HT-29 (cell line): ENCODE results near the gene RINL. TPM values are rescaled to one million over a fixed set of nuclear protein-coding genes. Genes with fewer than 3 reads are reported as not detected.

Experiments used
- DNase-seq: peaks from one replicate; pipeline ENCODE4 v3.0.0-alpha.2; 2015; ENCODE audit warnings: low spot score
- total RNA-seq: library from RNA; depleted of rRNA; stranded (reverse); fragments of >200 nt; shearing (Covaris generic); gene quantifications from 2 replicates; pipeline ENCODE4 v1.2.3, GENCODE V29; 2014

Gene RINL
- total RNA-seq, 1 experiment from 2014 or later: 13.1 TPM

DNA sequence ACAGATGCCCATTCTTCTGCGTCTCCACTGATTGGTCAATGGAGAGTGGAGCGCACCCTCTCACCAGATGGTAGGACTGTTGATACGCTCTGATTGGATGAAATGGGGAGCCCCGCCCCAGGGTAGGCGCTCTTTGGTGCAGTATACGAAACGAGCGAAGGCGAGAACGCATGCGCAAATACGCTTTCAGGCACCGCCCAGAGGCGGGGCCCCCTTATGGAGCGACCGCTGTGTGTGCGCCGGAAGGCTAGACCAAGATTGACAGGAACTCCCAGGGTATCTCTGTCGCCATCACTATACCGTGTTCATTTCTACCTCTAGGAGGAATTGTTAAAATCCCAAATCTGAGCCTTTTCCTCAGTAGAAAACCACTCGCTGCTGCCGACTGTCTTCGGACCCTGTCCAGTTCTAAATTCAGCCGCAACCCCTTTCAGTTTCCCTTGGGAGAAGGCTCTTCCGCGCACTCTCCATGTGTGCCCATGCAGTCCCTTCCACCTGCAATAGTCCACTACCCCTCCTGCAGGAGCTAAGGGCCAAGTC, 27.6 kb downstream of the RINL start:
- peak; percentile 100 for DNase-seq

DNA sequence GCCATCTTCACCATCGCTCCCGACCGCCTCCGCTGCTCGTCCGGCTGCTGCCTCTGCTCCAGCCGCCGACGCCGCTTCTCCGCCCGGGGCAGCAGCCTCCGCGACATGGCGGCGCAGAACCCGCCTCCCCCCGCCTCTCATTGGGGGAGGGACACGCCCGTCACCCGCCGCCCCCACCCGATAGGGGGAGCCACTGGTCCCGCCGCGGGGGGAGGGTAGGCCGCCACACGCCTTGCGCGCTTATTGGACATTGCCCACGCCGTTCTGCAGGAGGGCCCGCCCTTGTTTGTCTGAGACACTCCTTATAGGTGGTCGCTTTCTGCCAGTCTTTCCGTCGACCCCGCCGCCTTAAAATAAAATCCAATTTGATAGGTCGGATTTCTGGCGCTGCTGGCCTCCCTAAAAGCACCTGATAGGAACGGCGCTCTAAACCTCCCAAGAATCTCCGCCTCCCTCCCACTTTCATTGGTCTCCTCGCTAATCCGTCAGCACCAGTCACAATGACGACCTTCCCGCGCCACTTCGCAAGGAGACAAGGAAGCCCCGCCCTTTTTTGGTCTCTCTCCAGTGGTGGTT, 28.1 kb downstream of the RINL start, which contains the start of gene HNRNPL:
Gene HNRNPL, minus strand, starts transcription at position 127 of the 576 bp plus-strand sequence. Its CDS starts 20 bp downstream, at position 107.
- peak; percentile 100 for DNase-seq

DNA sequence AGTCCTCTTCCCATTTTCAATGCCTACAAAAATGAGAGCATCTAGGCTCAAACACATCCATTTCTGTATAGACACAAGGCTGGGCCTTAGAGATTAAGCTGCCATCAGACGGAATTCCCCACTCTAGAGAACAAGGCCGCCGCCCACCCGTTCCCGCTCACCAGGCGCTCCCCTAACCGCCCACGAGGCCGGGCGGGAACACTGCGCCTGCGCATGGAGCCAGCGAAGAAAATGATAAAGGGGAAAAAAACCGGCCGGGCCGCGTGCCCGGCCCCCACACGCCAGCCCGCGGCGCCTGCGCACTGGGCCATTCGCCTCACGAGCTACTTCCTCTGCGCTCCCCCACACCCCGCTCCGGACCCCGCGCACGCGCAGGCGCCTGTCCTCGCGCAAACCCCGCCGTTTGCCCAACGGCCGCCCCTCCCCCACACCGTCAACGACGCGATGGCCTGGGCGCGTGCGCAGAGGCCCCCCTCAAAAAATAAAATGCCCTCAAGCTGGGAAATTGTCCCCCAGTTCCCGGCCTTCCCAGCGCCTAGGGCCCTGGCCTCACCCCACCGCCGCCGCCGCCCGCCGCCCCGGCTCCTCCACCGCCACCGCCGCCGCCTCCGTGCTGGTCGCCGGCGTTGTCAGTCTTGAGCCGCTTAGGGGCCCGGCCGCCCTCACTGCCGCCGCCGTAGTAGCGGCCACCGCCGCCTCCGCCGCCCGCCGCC, 28.8 kb downstream of the RINL start:
- peak; percentile 100 for DNase-seq

DNA sequence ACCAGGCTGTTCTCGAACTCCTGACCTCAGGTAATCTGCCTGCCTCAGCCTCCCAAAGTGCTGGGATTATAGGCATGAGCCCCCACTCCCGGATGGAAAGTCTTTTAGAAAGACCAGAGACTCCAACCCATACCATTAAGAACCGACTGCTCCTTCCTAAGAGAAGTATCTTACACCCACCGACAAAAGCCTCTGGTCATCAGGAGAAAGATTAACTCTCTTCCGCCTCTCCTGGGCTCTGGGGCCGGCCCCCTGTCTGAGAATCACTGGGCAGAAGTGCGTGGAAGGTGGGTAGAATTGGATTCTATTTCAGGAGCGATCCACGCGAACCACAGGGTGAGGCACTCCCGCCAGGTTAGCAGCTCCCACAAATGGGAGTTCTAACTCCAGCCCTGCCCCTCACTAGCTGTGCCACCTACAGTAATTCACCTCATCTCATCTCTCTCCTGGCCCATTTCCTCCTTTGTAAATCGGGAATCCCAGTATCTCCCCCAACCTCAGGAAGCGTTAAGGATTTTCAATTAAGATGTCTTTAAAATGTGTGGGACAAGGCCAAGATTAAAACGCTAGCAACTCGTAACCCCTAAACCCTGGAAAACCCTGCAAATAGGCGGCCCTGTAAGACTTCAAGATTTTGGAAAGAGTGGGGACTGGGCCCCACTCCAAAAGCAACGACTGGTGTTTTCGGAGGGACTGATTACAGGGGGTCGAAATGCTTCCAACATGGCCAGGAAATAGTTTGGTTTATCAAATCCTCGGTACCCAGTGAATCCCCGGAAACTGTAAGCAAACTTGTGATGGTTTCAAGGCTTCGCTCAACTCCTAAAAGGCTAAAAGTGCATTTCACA, 29.6 kb downstream of the RINL start:
- peak; percentile 42 for DNase-seq

DNA sequence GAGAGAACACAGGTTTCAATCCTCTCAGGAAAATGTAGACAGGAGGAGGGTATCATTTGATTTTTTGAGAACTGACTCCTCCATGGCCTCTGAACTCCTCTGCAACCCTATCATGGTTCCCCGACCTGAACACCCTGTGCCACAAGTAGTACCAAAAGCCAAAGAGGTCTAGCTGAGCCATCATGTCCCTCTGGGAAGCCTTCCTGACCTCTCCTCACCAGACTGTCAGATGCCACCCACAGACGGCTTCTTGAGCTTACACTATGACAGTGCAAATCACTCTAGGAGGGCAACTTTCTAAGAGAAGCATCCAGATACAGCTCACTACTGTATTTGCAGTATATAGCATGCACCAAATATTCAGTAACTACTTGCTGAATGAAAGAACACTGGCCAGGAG, 32.0 kb downstream of the RINL start:
- no peak for DNase-seq

DNA sequence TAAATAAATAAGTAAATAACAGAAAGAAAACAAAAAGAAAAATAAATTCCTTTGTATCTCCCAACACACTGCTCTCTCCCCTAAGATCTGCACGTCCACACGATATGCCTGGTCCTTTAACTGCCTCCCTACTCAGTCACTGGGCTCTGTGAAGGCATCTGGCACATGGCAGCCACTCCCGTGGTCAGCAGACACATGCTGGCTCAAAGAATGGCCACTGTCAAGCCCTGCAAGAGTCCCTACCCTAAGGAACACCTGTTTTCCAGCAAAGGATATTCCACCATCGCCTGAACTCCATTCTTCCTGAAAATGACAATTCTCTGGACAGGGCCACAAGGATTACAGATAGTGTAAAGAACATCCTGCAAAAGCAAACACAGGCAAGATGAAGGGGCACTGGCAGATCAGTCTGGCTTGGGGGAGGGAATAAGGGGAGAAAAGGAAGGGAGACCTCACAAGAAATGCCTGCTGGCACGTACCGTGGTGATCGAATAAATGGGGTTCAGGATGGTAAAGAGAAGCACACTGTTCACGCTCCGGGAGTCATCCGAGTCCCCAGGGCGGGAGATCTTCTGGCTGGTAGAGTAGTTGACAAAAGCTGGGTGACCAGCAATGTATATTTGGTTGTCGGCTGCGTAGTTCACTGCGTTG, 32.6 kb downstream of the RINL start:
- DNase-seq: no peak

DNA sequence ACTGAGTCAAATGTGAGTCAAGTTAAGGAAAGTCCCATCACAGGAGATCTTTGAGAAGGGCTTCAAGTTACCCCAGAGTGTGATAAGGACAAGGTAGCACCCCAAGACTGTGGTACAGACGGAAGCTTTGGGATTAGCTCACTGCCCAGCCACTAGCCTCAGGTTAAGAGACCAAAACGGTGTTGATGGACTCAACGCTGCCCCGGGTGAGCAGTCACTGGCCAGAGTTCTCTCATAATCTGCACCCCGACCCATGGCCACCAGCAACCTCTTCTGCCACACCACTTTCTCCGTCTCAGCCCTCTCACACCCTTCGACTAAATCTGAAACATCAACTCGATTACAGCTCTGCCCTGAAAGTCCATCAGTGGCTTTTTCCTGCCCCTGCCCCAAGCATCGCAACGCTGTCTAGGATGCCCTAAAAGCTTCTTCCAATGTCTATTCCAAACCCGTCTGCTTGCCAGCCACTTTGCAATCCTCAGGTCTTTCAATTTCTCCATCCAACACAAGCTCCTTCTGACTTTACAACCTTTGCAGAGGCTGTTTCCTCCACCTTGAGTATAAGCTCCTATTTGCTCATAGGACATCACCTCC, 33.9 kb downstream of the RINL start:
- DNase-seq: no peak

DNA sequence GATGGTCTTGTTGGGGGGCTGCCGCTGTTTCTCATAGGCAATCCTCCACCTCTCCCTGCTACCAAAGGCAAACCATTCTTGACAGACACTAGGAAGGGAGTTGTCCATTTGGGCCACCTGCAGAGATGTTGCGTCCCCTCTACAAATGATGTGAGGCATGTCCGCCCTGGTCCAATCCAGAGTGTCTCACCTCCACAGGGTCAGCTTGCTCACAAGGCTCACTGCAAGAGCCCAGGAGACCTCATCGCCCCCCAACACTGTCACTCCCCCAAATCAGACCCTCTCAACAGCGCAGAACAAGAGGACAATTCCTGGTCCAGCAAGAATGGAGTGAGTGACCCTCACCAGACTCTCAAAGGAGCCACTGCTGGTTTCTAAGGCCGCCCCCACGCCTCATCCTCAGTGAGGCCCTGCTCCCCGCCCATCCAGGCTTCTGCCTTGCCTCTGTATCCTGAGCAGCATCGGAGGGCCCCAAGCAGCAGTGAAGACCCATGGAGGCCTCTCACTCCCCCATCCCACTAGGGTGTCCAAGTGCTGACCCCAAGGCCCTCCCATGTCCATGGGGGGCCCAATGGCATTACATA, 34.8 kb downstream of the RINL start:
- no peak for DNase-seq

DNA sequence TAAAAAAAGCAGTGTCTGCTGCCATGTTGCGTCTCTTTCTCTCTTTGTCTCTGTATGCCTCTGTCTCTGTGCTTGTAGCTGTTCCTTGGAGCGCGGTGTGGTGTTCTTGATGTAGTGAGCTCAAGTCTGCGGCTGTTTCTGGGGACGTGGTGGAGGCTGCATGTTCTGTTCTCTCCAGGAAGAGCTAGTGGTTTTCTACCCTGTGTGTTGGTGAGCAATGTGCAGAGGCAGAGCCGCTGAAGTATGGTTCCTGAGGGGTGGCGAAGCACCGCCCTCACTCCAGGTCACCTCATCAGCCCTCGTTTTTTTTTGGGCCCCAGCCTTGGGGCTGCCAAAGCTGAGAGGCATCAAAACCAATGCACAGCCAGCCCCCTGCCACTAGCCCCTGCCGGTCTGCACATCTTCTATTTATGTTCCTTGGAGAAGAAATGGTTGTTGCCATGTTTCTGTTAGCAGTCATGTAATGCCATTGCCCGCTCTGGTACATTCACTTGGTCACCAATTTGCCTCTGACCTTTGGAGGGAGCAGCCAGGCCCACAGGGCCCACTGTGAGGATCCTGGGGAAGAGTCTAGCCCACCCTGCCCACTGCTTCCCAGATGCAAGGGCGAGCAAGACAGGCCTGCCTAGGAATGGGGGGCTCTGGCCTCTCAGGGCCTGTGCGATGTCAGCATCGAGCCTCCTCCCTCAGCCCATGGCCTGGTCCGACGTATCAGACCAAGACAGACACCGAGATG, 35.5 kb downstream of the RINL start:
- DNase-seq: no peak

DNA sequence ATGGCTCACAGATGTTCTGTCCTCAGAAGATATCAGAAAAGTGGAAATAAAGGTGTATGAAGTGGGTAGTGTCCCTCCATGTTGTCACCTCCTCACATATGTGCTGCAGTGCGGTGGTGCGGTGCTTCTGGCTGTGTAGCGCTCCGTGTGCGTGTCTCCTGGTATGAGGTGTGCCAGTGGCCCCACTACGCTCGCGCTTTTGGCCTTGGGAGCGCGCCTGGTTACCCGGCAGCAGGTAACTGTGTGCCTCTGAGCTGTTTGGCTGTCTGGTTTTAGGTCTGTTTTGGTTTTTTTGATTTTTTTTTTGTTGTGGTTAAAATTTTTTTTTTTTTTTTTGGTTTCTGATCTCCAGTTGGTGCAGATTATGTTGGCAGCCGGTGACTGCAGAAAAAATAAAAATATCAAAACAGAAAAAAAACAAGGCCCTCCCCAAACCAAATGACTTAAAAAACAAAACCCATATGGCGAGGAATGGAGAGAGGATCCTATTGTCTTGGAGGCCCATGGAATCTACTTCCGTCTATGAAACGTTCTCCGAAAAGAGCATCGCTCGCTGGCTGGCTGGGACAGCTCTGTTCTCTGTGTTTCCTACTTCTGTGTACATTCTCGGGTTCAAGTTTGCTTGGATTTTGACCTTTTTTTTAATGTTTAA, 36.2 kb downstream of the RINL start:
- DNase-seq: no peak

DNA sequence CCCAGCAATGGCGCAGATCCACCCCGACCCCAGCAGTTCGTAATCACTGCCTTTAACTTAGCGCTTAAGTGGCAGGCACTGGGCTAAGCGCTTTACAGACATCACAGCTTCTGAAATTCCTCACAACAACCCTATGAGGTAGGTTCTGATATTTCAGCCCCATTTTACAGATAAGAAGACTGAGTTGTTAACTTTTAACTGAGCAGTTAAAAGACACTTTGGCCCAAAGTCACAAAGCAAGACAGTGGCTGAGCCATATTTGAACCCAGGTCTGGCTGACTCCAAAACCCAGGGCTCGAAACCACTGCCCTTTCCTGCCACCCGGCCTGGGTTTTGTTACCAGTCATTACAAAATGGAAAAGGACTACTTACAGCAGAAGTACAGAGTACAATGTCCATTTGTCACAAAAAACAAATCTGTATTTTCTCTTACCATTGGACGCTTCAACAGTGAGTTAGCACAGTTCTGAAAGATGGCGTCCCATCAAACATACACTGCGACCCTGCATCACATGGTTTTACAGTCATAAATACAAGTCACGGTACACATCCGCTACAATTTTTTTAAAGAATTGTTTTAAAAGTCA, 36.8 kb downstream of the RINL start:
- DNase-seq: no peak

DNA sequence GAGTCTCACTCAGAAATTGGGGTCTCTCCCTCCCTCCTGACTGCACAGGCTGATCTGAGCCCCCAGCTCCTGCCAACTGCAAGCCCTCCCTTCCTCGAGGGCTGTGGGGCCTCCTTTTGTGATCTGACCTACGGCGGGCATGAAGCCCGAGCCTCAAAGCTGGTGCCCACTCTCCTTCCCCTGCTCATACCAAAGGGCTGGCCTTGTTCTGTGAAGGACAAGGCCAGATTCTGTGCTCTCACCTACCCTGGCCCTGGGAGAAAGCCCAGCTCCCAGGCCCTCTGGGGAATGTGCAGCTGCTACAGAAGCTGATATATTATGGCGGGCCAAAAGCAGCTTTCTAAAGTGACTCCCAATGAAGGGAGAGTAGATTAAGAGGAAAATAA, 37.5 kb downstream of the RINL start:
- DNase-seq: no peak

DNA sequence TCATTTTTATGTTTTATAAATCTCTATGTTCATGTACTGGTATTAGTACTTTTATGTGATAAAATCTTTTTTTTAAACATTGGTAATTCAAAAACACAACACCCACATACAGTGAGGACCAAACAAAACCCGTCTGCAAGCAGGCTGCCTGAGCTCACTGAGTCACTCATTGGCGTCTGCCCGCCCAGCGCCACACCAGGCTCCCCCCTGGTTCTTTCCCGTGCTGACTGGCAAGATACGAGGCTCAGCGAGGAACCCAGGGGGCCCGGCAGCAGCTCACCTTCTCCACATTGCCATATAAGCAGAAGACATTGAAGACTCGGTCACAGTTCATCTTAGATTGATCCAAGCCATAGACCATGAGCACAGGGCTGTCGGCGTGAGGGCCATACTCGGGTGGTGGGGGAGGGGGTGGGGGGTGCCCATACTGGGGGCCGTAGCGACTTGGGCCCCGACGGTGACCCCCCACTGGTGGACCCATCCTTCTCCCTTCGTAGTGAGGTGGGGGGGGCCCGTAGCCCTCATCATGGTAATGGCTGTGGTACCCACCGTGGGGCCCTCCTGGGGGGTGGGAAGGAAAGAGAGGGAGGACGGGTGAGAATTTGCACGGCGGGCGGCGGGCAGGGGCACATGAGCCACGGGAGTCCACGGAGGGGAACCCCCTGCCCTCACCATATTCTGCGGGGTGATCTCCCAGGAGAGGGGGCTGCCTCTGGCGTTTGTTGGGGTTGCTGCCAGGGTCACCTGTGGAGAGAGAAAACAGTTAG, 38.1 kb downstream of the RINL start:
- no peak for DNase-seq

DNA sequence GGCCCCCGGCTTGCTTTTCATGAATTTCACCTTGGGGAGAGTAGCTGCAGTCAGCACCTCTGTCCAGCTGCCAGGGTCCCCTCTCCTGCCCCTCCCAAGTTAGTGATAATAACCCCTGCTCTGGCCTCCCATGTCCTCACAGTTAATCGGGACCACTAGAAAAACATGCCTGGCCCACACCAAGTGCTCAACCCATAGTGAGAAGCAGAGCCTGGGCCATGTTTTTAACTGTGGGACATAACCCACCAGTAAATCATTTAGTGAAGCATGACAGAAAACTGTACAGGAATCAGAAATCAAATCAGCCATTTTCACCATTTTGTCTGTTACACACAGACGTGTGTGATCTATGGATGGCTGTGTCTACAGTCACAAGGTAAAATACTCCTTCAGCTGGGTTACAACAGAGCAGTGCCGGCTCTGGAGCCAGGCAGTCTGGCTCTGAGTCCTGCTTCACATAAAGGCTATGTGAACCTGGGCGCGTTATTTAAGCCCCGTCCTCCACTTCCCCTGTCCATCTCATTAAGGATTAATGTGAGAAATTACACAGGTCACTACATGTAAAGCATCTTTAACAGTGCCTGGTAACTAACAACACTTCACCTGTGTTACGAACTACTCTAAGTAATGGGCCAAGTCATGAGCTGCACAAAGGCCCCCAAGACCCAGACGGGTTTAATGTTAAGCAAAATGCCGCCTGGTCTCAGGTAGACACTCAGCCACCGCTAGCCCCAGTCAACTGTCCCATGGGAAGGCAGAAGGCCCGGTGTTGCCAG, 38.9 kb downstream of the RINL start:
- DNase-seq: no peak

DNA sequence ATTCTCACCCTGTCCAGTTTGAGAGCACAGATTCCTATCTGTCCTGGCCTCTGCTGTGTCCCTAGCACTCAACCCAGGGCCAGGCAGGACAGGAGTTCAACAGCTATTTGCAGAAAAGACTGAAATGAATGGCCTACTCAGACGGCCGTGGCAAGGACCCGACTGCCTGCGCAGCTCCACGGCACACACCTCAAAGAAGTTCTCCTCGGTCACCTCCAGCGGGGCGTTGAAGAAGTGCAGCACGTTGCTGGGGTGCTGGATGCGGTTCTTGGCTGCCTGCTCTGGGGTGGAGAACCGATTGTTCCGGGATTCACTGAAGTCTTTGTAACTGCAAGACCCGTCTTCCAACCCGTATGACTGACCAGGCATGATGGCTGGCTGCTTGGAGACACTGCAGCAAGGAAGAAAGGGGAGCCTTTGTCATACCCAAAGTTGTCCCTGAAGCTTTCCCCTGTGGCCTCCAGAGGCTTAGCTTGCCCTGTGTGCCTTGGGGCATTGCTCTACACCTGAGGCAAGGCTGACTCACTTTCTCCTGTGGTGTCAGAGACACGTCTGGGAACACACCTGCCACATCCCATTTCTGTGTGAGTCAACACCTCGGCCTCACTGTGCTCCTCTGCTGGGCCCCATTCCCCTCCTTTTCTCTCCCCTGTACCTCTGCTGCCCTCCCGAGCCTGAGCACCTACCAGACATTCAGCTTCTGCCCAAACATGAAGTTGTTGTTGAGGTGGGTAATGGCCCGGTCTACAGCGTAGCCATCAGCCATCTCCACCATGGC, 39.7 kb downstream of the RINL start:
- DNase-seq: no peak

DNA sequence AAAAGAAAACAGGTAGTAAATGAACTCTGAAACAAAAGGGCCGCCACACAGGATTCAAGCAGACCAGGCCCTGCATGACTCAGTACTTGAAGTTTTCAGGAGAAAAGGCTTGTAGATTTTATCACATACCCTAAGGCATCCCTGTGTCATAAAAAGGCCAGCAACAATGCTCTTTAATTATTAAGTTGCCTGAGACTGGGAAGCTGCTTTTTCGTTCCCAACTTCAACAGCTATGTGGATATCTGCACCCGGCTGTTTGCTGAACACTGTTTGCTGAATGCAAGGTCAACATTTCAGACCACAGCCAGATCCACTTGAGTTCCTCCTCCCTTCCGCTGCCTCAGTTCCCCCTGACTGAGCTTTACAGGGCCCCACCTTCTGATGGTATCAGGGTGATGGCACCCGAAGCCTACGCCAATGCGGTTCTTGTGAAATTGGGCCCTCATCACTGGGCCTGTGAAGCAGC, 40.4 kb downstream of the RINL start:
- no peak for DNase-seq
